ENCODE results near the gene AMIGO3.
A peak's percentile ranks its signal among the peaks of the same experiment; 100 is the strongest.

AMIGO3 gene

DNA sequence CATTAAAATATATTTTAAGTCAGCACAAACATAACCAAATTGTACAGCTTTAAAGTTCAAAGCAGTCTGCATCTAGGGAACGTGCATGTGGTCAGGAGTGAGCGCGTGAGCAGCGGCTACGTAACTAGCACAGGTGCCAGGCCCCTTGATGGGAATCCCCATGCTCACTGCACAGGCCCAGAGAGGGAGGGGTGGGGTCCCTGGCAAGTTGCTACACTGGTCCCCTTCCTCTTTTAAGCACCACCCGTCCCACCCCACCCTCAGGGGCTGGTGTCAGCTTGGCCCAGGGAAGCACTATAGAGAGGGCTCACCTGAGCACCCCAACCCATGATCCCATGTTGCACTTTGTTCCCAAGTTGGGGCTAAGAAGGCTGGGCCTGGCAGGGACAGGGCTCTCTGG, 5.1 kb upstream of the AMIGO3 start:
- no peak for FAIRE-seq

DNA sequence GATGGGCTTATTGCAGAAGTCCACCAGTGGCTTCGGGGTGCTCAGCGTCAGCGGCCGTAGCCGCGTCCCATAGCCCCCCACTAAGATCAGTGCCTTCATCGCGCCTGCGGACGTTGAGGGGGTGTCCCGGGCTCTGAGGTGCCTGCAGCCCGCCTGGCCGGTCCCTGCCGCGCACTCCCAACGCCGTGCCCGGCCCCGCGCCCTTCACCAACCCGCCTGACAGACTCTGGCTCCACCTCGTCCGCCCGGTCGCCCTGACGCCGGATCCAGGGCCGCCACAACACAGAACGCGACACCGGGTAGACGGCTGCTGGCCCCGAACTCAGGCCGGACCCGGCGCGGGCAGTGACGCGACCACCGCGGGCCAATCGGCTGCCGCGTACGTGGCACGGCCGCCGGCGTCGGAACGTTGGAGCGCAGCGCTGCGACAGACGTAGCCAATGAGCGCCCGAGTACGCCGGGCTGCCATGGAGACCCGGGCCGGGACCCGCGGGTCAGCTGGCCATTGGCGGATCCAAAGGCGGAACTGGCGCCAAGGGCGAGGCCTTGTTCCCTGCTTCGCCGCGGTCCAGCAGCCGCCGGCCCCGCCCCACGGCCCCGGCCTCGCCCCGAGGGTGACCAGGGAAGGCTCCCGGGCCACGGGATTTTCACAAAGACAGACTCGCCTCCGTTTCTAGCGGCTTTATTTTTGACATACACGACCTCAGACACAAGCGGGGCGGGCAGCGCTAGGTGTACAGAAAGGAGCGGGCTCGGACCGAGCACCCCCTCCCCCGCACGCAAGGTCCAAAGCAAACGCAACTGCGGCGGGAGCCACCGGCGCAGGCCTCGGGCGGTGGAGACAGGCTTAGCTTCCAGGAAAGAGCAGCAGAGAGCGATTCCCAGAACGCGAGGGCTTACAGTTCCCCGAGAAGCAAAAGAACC, 4.4 kb upstream of the AMIGO3 start, which contains the start of gene GMPPB:
Gene GMPPB (minus strand): TSS at position 324 of the 924 bp plus-strand sequence. CDS start 225 bp downstream, at position 99.
- peak; percentile 41 for FAIRE-seq

DNA sequence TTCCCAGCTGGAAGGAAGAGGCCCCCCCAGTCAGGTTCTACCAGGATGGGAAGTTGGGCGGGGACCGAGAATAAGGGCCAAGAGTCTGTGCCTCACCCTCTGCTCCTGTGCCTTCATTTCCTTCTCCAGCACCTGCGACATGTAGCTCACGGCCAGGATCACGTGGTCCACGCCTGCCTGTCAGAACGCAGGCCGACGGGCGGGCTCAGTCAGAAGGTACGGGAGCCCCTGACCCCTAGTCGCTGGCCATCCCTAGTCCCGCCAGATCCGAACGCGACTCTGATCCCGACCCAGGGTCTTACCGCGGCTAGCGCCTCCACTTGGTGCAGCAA, 3.8 kb upstream of the AMIGO3 start:
- FAIRE-seq: no peak

DNA sequence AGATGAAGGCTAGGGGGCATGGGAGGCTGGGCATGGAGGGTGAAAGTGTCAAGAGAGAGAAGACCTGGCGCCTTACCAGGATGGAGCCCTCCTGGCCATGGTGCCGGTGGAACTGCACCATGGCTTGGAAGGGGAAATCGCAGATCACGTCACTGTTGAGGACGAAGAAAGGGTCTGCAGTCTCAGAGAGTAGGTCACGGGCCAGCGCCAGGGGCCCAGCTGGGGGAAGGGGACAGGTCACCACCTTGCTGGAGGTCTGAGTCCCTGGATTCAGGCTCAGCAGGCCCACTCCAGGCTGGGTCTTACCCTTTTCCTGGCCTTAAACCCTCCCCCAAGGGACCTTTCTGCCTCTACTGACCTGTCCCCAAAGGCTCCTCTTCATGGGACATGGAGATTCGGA, 3.4 kb upstream of the AMIGO3 start:
- no peak for FAIRE-seq

DNA sequence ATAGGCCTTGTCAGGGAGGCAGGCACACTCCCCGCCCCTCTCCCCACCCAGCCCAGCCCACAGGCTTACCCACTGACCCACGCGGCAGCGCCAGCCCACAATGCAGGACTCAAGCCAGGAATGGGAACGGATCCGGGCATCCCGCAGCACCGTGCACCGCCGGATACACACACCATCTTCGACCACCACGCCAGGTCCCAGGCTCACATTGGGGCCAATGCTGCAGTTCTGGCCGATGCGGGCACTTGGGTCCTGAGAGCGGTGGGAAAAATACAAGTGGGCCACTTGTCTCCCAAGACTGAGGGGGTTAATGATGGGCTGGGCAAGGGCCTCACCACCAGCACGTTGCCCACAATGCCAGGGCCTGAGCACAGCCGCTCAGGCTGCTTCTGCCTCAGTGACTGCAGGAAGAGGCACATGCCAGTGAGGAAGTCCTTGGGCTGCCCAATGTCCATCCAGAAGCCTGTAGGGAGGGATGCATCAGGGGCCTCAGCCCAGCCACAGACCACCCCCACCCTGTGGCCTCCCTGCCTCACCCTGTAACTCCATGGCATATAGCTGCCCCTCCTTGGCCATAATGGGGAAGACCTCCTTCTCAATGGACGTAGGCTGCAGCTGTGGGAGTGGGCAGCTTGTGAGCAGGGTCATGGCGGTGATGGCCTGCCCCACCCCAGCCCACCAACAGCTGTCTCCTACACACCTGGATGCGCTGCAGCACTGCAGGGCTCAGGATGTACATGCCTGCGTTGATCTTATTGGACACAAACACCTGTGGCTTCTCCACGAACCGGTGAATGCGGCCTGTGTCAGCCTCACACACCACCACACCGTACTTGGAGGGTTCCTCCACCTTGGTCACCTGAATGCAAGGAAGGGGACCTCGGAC, 2.7 kb upstream of the AMIGO3 start:
- FAIRE-seq: no peak

DNA sequence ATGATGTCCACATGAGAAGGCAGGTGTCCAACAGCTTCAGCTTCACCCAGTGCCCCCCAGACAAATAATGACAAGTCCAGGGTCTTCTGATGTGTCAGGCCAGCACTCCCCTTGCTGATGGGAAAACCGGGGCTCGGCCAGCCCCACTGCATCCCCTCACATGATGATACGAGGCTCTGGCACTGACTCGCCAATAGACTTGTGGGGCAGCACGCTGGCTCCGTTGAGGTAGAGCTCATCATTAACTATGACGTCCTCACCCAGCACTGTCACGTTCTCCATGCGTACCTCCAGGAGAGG, 2.1 kb upstream of the AMIGO3 start:
- no peak for FAIRE-seq

DNA sequence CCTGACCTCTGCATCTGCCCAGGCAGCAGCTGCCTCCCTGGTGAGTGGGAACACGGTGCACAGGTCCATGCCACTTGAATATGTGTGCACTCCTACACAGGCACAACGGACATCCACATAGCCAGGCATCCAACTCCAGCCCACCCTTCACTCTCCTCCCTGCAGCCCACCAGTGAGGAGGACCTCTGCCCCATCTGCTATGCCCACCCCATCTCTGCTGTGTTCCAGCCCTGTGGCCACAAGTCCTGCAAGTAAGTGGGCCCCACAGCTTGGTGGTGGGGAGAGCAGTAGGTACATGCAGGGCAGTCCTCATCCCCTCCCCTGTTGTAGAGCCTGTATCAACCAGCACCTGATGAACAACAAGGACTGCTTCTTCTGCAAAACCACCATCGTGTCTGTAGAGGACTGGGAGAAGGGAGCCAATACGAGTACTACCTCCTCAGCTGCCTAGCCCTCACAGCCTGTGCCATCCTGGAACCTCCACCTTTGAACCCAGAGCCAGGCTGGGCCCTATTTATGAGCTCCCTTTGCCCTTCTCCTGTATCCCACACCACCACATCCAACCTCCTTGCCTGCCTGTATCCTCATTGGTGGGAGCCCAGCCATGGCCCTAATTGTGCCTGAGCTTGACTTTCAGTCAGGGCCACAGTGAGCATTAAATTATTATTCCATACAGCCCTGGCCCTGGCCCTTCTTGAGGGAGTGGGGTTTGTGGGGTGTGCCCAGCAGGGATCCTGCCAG, 1.5 kb upstream of the AMIGO3 start:
- FAIRE-seq: no peak

DNA sequence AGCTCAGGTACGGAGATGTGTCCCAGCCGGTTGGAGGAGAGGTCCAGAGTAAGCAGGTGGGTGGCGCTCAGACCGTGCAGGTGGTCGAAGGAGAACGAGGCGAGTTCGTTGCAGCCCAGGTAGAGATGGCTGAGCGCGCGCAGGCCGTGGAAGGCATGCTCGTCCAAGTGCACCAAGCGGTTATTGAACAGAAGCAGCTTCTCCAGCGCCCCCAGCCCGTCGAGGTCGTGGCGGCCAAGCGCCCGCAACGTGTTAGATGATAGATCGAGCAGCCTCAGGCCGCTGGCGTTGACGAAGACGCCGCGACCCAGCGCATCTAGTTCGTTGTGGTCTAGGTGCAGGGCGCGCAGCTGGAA, 648 bp downstream of the AMIGO3 start:
- no peak for FAIRE-seq

DNA sequence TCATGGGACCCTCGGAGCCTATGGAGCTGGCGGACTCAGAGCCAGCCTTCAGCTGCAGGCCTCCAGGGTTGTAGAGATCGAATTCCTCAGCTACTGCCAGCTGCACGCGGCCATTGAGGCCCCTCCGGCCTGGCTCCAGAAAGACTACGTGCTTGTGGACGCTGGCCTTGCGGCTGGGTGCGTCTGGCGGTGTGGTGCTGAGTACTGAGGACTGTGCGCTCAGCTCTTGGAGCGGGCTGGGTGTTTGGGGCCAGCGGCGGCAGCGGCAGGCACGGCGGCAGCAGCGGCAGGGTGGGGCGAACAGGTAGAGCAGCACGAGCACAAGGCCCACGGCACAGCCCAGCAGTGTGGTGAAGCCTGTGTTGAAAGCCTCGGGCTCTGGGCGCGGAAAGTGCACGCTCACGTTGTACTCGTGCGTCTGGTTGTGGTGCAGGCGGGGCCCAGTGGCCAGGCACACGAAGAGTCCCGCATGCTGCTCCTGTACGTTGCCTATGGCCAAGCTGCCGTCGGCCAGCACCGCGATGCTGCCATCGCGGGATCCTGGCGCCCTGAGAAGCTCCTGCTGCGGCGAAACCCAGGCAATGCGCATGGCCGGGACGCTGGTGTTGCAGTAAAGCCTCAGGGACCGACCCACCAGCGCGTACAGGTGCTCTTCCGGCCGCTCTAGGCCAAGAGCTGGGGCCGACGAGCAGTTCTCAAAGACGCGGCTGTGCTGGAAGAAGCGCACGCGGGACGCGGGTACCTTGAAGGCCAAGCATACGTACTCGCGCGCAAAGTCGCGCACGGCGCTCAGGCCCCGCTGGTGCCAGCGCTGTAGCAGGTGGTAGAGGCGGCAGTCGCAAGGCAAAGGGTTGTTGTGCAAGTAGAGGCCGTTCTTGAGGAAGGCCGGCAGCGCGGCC, 1.3 kb downstream of the AMIGO3 start:
- FAIRE-seq: no peak

DNA sequence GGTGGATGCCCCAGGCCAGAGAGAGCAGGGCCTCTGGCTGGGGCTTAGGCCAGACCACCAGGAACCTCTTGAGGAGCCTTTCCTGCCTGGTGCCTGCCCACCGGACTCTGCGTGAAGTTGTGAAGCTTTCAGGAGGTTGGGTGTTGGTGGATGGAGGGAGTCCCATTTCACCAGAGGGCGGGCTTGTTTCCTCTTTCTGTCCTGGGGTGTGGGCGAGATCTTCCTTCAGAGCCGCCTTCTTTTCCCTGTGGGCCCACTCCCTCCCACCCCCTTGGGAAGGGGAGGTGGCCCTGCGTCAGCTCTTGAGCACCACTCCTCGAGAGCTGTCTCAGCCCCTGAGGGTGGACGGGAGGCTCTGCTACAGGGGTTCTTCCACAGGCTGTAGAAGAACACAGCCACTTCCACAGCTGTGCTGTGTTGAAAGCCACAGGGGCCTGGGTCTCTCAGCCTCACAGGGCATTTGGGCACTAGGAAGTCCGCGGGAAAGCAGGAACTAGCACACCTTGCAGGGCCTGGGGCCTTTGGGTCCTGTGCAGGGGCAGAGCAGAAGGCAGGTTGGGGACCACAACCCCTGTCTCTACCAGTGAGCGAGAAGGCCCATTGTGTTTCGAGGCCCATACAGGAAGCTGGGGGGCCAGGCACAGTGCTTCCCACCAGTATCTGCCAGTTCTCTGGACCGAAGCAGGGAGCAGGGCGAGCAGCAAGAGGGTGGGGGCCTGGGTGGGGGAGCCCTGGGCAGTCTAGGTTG, 2.1 kb downstream of the AMIGO3 start:
- no peak for FAIRE-seq

DNA sequence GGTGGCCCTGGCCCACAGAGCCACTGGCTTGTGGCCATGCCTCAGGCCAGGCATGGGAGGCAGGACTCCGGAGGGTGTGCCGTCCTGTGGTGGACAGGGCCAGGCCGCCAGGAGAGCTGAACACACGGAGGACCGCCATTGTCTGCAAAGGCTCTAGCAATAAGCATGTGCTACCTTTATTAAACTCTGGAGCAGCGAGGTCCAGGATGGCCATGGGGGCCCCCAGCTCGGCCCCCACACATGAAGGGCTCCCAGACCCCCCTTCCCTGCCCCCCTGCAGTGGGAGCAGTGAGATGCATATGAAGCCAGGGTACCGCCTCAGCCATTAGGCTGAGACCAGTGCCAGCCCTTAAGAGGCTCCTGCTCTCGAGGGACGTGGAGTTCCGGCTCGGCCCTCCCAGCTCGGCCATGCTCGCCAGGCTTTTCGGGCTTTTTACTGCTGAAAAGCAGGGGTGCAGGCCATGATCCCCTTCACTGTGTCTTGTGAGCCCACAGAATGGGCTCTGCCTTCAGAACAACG, 2.7 kb downstream of the AMIGO3 start:
- no peak for FAIRE-seq

DNA sequence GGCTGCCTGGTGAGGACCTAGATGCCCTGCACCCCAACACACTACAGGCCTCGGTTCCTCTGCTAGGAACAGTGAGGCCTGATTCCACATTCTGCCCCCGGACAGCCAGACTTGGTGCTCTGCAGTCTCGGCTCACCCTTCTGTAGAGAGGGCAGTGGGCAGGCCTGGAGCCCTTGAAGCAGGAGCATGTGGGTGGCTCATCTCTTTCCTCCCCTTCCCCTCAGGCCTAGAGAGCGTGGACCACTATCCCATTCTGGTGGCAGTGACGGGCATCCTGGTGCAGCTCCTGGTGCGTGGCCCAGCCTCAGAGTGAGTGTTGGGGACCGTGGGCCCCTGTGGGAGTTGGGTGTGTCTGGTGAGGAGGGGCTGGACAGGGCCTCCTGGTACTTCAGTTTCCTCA, 3.3 kb downstream of the AMIGO3 start:
- no peak for FAIRE-seq

DNA sequence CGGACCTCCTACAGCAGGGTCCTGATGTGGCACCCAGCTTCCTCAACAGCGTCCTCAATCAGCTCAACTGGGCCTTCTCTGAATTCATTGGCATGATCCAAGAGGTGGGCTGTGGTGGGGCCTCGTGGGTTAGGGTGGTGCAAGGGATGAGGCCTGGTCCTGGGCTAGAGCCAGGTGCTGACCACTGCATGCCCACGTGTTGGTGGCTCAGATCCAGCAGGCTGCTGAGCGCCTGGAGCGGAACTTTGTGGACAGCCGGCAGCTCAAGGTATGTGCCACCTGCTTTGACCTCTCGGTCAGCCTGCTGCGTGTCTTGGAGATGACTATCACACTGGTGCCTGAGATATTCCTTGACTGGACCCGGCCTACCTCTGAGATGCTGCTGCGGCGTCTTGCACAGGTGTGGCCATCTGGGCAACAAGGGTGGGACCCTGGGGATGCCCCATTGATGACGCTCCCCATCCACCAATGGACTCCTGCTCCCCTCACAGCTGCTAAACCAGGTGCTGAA, 3.8 kb downstream of the AMIGO3 start:
- no peak for FAIRE-seq

DNA sequence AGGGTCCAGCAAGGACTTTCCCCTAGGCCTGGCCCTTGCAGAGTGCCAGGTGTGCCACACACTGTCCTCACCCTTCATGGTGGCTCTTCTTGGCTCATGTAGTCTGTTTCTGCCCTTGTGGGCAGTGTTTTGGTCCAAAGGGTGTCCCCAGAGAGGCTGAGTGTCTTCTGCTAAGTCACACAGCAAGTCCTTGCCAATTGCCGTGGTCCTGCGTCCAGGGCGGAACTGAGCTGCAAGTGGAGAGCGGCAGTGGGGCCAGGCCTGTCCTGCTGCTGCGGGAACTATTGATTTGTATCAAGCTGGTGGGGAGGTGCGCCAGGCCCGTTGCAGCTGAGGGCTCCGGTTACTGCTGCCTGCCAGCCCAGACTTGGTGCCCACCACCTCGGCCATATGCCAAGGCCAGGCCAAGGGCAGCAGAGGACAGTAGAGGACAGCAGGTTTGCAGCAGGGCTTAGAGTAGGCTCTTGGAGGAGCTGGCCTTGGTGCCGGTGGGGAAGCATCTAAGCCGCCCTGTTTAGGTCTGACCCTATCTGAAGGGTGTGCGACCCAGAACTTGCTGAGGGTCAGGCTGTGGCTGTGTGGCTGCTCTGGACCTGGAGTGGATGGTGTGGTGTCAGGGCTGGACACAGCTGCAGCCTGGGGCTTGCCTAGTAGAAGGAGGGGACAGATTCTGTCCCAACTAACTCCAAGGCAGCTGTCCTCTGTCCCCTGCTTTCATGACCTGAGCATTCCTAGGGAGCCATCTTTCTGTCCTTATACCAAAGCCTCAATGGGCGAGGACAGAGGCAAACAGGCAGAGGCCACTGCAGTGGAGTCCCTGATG, 4.5 kb downstream of the AMIGO3 start:
- FAIRE-seq: no peak

DNA sequence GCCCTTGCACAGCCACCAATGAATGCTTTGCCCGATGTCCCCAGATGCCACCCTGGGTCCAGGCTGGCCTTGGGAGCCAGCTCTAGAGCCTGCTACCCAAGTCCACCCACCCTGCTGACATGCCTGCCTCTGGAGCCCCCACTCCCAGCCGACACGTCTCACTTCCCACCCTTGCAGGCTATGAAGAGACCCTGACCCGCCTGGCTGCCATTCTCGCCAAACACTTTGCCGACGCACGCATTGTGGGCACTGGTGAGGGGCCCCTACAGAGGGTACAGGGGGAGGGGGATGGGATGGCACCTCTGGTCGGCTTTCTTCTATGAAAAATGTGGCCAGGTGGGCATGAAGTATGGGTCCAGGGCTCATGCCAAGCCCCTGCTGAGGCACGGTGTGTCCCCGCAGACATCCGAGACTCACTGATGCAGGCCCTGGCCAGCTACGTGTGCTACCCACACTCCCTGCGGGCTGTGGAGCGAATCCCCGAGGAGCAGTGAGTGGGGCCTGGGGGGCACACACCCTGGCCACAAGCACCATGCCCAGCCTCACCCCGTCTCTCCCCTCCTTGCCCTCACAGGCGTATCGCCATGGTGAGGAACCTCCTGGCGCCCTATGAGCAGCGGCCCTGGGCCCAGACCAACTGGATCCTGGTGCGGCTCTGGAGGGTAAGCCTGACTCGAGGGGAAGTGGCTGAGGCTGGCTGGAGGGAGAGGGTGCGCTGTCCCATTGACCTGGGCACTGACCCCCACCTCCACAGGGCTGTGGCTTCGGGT, 6.0 kb downstream of the AMIGO3 start:
- FAIRE-seq: no peak

DNA sequence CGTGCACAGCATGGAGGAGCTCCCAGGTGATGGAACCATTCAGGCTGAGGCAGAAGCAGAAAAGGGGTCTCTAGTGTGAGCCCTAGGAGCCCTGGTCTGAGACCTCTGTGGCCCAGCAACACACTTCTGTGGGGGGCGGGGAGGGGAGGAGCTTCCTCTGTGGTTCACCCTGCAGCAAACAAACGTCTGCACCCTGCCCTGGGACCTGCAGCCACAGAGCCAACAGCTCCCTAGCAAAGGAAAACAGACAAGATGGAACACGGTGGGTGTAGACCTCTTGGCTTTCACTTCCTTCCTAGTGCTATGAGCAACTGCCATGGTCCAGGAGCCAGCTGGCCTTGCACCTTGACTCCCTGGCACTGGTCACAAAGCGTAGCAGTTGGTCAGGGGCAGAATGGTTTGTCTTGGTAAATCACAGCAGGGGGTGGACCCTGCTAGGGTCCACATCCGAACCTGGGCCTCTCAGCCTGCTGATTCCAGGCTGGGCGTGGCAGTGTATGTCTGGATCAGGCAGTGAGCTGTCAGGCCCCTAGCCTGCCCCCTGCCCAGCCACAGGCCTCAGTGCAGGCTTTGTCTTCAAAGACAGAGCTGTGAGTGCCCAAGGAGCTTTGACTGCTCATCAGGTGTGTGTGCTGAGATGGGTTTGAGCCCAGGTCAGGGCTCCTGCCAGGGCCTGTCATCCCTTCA, 6.7 kb downstream of the AMIGO3 start:
- FAIRE-seq: no peak

DNA sequence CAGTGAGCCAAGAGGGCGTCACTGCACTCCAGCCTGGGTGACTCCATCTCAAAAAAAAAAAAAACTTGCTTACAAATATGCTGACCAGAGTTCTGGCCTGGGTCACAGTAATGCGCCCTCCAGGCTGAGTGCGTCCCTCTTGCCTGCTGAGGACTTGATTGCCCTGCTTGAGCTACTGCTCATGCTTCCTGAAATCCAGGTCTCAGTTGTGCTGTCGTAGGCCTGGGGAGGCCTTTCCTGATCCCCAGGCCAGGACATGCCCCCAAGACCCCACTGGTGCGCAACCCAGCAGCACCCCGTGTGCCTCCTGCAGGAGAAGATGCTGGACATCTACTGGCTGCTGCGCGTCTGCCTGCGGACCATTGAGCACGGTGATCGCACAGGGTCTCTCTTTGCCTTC, 7.3 kb downstream of the AMIGO3 start:
- FAIRE-seq: no peak

DNA sequence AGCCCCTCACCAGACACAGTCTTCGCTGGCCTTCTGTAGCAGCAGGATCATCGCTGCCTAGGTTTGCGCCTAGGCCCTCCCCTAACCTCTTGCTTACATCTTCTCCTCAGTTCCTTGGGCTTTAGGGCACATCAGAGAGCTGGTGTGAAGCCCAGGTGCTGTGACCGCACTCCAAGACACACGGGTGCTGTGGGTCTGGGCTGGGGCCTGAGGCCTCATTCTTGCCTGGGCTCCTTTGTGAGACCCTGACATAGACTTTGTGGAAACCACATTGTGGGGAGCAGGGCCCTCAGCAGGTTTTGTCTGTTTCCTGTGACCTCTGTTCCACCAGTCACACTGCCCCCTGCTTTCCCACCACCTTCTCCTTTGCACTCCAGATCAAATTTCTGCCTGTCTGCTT, 8.0 kb downstream of the AMIGO3 start:
- no peak for FAIRE-seq

DNA sequence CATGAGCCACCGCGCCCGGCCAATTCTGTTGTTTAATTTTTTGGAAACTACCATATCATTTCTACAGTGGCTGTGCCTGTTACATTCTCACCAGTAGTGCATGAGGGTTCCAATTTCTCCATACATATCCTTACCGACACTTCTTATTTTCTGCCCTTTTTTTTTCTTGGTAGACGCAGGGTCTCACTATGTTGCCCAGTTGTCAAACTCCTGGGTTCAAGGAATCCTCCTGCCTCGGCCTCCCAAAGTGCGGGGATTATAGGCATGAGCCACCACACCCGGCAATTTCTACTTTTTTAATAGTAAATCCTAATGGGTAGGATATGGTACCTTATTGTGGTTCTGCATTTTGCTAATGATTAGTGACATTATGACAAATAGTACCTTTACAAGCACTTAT, 9.6 kb downstream of the AMIGO3 start:
- FAIRE-seq: no peak
